GM12892 (cell line): ENCODE results near the gene DNAJC3.
"Not testable (repeated sequence)": the region's sequence is repeated elsewhere in the genome, so short reads cannot be mapped to it uniquely, and the experiment has no call there.

Experiments
- POLR2A ChIP-seq: IDR thresholded peaks from 2 replicates; pipeline ENCODE4 v1.6.1; 2011; ENCODE audit warnings: low read depth, low read length, control low read depth
- POLR2AphosphoS5 ChIP-seq: IDR thresholded peaks from 2 replicates; pipeline ENCODE4 v1.6.1; 2011; ENCODE audit warnings: low read depth, low read length, control low read depth
- TAF1 ChIP-seq: IDR thresholded peaks from 2 replicates; pipeline ENCODE4 v1.6.1; 2011; ENCODE audit warnings: low read depth, mild to moderate bottlenecking, control low read depth, low read length, borderline replicate concordance

GRCh38 chr13:95740071-95740978 lies 63.4 kb downstream of the DNAJC3 start:
- not testable (repeated sequence) for TF ChIP-seq POLR2A, POLR2AphosphoS5, TAF1
